ENCODE data around the gene B4GALNT1.

DNA sequence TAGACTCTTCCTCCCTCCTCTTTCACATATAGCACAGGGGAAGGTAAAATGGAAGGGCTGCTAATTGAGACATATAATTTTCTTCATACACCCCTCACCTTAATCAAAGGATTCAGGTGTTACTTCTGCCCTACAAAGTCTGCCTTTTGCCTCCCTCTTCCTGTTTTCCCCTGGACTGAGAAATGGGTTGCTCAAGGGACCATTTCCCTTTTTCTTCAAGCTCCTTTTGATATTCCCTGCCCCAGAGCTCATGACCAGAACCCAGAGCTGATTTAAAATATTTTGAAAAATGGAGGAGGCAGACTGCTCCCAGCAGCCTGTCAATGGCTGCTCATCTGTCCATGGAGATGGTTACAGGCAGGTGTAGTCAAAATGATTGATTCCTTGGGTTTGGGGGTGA, 48.3 kb downstream of the B4GALNT1 start:
- TF ChIP-seq, protein P1, sequence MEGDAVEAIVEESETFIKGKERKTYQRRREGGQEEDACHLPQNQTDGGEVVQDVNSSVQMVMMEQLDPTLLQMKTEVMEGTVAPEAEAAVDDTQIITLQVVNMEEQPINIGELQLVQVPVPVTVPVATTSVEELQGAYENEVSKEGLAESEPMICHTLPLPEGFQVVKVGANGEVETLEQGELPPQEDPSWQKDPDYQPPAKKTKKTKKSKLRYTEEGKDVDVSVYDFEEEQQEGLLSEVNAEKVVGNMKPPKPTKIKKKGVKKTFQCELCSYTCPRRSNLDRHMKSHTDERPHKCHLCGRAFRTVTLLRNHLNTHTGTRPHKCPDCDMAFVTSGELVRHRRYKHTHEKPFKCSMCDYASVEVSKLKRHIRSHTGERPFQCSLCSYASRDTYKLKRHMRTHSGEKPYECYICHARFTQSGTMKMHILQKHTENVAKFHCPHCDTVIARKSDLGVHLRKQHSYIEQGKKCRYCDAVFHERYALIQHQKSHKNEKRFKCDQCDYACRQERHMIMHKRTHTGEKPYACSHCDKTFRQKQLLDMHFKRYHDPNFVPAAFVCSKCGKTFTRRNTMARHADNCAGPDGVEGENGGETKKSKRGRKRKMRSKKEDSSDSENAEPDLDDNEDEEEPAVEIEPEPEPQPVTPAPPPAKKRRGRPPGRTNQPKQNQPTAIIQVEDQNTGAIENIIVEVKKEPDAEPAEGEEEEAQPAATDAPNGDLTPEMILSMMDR (IDR thresholded peaks at IDR 0.05), result no peak
- no peak for TF ChIP-seq POLR2A (IDR thresholded peaks at IDR 0.05)

Measured in body of pancreas (tissue), 4 donors.